Activated naive CD8-positive, alpha-beta T cell treated with anti-CD3 and anti-CD28 coated beads, Interleukin-2, amount 10 ng/mL, durations not matched to agents 7 days and 5 days (primary cell): ENCODE measurements around the gene B3GAT1. TPM values are rescaled to one million over a fixed set of nuclear protein-coding genes. Genes with fewer than 3 reads are reported as not detected.

Experiments
- ATAC-seq: fragments of 150-1000 bp; cut with Tn5 transposase; one replicate; pipeline ENCODE4 v1.10.0; 2021; ENCODE audit warnings: low read depth, moderate library complexity
- POLR2A ChIA-PET: fragments of 350-600 bp; sonication (Branson Sonifier 250); formaldehyde crosslinking; loops from one replicate; lab custom pipeline; 2021; ENCODE audit warnings: antibody characterized with exemption; lab: Charles Lee
- DNase-seq: peaks from one replicate; pipeline ENCODE4 v3.0.0; 2021
- H3K27ac Mint-ChIP-seq: one replicate; pipeline ENCODE4 v1.8.0; 2022; ENCODE audit warnings: mild to moderate bottlenecking, mixed read lengths
- H3K27me3 Mint-ChIP-seq: one replicate; pipeline ENCODE4 v1.8.0; 2022; ENCODE audit warnings: mild to moderate bottlenecking, moderate library complexity, mixed read lengths
- H3K36me3 Mint-ChIP-seq: one replicate; pipeline ENCODE4 v1.8.0; 2021; ENCODE audit warnings: mild to moderate bottlenecking, mixed read lengths
- H3K4me1 Mint-ChIP-seq: one replicate; pipeline ENCODE4 v1.8.0; 2021; ENCODE audit warnings: mixed read lengths
- H3K4me3 Mint-ChIP-seq: one replicate; pipeline ENCODE4 v1.8.0; 2022; ENCODE audit warnings: mild to moderate bottlenecking, moderate library complexity, mixed read lengths
- H3K9me3 Mint-ChIP-seq: one replicate; pipeline ENCODE4 v1.8.0; 2021; ENCODE audit warnings: mixed read lengths
- total RNA-seq, 2 experiments: library from RNA; stranded (reverse); gene quantifications; one replicate each; pipeline ENCODE4 v1.2.3, GENCODE V29; 2021

The B3GAT1 gene
- total RNA-seq, 2 experiments from 2014 or later: 0.44 to 0.60 TPM

- H3K4me3 Mint-ChIP-seq: no peak overlapping the region
- no peaks in the 10 kb centered on the region for H3K9me3 Mint-ChIP-seq
- ATAC-seq: no peak
- POLR2A ChIA-PET: no interaction called here
- no peaks in the 10 kb centered on the region for H3K36me3 Mint-ChIP-seq
- H3K27me3 Mint-ChIP-seq: peaks cover 61% of the 10 kb centered on the region
- peaks cover 8% of the 10 kb centered on the region for H3K4me1 Mint-ChIP-seq
- DNase-seq: no peak
- H3K27ac Mint-ChIP-seq: no peak overlapping the region
Observed at GRCh38 chr11:134410766-134411165, 1.3 kb downstream of the B3GAT1 start.

- peaks cover 52% of the 10 kb centered on the region for H3K27me3 Mint-ChIP-seq
- POLR2A ChIA-PET: no interaction called here
- H3K4me3 Mint-ChIP-seq: no peak overlapping the region
- no peaks in the 10 kb centered on the region for H3K9me3 Mint-ChIP-seq
- H3K4me1 Mint-ChIP-seq: peaks cover 8% of the 10 kb centered on the region
- H3K36me3 Mint-ChIP-seq: no peaks in the 10 kb centered on the region
- ATAC-seq (no peak), DNase-seq (no peak)
- no peak overlapping the region for H3K27ac Mint-ChIP-seq
Observed at GRCh38 chr11:134409552-134410429, 2.3 kb downstream of the B3GAT1 start.

- H3K4me1 Mint-ChIP-seq: peaks cover 2% of the 10 kb centered on the region
- no peak overlapping the region for H3K4me3 Mint-ChIP-seq
Observed at GRCh38 chr11:134407923-134408322, 4.1 kb downstream of the B3GAT1 start.

GRCh38 chr11:134407321-134407828 is 4.7 kb downstream of the B3GAT1 start:
- Mint-ChIP-seq H3K4me1 (peaks cover 2% of the 10 kb centered on the region), H3K27ac (no peak overlapping the region), H3K4me3 (no peak overlapping the region), H3K9me3 (no peaks in the 10 kb centered on the region), H3K36me3 (no peaks in the 10 kb centered on the region), H3K27me3 (peaks cover 35% of the 10 kb centered on the region)
- ATAC-seq (no peak), DNase-seq (no peak)
- POLR2A ChIA-PET: no interaction called here

More at GRCh38 chr11:134407923-134408322, 4.1 kb downstream of the B3GAT1 start:
- no peak for ATAC-seq
- no peak for DNase-seq
- Mint-ChIP-seq H3K9me3 (no peaks in the 10 kb centered on the region), H3K27me3 (peaks cover 35% of the 10 kb centered on the region), H3K27ac (no peak overlapping the region), H3K36me3 (no peaks in the 10 kb centered on the region)
- POLR2A ChIA-PET: no interaction called here

- no peak overlapping the region for H3K27ac Mint-ChIP-seq
- H3K4me3 Mint-ChIP-seq: no peak overlapping the region
- H3K36me3 Mint-ChIP-seq: no peaks in the 10 kb centered on the region
- H3K27me3 Mint-ChIP-seq: peaks cover 36% of the 10 kb centered on the region
- peaks cover 2% of the 10 kb centered on the region for H3K4me1 Mint-ChIP-seq
- POLR2A ChIA-PET: no interaction called here
- no peaks in the 10 kb centered on the region for H3K9me3 Mint-ChIP-seq
- ATAC-seq: no peak
- no peak for DNase-seq
Observed at GRCh38 chr11:134406264-134407185, 5.5 kb downstream of the B3GAT1 start.

GRCh38 chr11:134405841-134406240 is 6.2 kb downstream of the B3GAT1 start:
- POLR2A ChIA-PET: no interaction called here
- DNase-seq (no peak), ATAC-seq (no peak)
- no peak overlapping the region for H3K4me3 Mint-ChIP-seq
- no peaks in the 10 kb centered on the region for H3K36me3 Mint-ChIP-seq
- no peak overlapping the region for H3K27ac Mint-ChIP-seq
- H3K9me3 Mint-ChIP-seq: no peaks in the 10 kb centered on the region
- H3K4me1 Mint-ChIP-seq: no peaks in the 10 kb centered on the region
- H3K27me3 Mint-ChIP-seq: peaks cover 30% of the 10 kb centered on the region

- ATAC-seq: no peak
- no peak overlapping the region for H3K4me3 Mint-ChIP-seq
- no peak for DNase-seq
- POLR2A ChIA-PET: no interaction called here
- H3K4me1 Mint-ChIP-seq: no peaks in the 10 kb centered on the region
- no peaks in the 10 kb centered on the region for H3K9me3 Mint-ChIP-seq
- peaks cover 29% of the 10 kb centered on the region for H3K27me3 Mint-ChIP-seq
- no peak overlapping the region for H3K27ac Mint-ChIP-seq
- no peaks in the 10 kb centered on the region for H3K36me3 Mint-ChIP-seq
Observed at GRCh38 chr11:134405436-134405835, 6.6 kb downstream of the B3GAT1 start.

GRCh38 chr11:134404575-134405341 is 7.3 kb downstream of the B3GAT1 start:
- Mint-ChIP-seq H3K27me3 (peaks cover 24% of the 10 kb centered on the region), H3K4me1 (no peaks in the 10 kb centered on the region), H3K36me3 (no peaks in the 10 kb centered on the region), H3K27ac (no peak overlapping the region), H3K4me3 (no peak overlapping the region), H3K9me3 (no peaks in the 10 kb centered on the region)
- DNase-seq: no peak
- no peak for ATAC-seq
- POLR2A ChIA-PET: no interaction called here

GRCh38 chr11:134402910-134403309 is 9.1 kb downstream of the B3GAT1 start:
- ATAC-seq: no peak
- POLR2A ChIA-PET: no interaction called here
- Mint-ChIP-seq H3K9me3 (no peaks in the 10 kb centered on the region), H3K4me3 (no peak overlapping the region), H3K27ac (no peak overlapping the region), H3K36me3 (no peaks in the 10 kb centered on the region), H3K4me1 (no peaks in the 10 kb centered on the region), H3K27me3 (peaks cover 16% of the 10 kb centered on the region)
- DNase-seq: no peak

- POLR2A ChIA-PET: no interaction called here
- Mint-ChIP-seq H3K4me3 (no peak overlapping the region), H3K27me3 (peaks cover 10% of the 10 kb centered on the region)
Observed at GRCh38 chr11:134401825-134402809, 9.9 kb downstream of the B3GAT1 start.

GRCh38 chr11:134399996-134400395 is 12.0 kb downstream of the B3GAT1 start:
- Mint-ChIP-seq H3K4me3 (no peak overlapping the region), H3K27me3 (peaks cover 10% of the 10 kb centered on the region), H3K4me1 (no peaks in the 10 kb centered on the region), H3K36me3 (no peaks in the 10 kb centered on the region), H3K9me3 (no peaks in the 10 kb centered on the region), H3K27ac (no peak overlapping the region)
- ATAC-seq (no peak), DNase-seq (no peak)
- POLR2A ChIA-PET: no interaction called here

More at GRCh38 chr11:134401825-134402809, 9.9 kb downstream of the B3GAT1 start:
- Mint-ChIP-seq H3K4me1 (no peaks in the 10 kb centered on the region), H3K27ac (no peak overlapping the region), H3K9me3 (no peaks in the 10 kb centered on the region), H3K36me3 (no peaks in the 10 kb centered on the region)
- ATAC-seq (no peak), DNase-seq (no peak)

GRCh38 chr11:134399293-134399654 is 12.8 kb downstream of the B3GAT1 start:
- Mint-ChIP-seq H3K9me3 (no peaks in the 10 kb centered on the region), H3K4me1 (no peaks in the 10 kb centered on the region), H3K4me3 (no peak overlapping the region), H3K36me3 (no peaks in the 10 kb centered on the region), H3K27me3 (peaks cover 9% of the 10 kb centered on the region), H3K27ac (no peak overlapping the region)
- POLR2A ChIA-PET: no interaction called here
- no peak for ATAC-seq
- no peak for DNase-seq
